A549 (cell line): ENCODE results near the gene CADPS2.

Experiments used
- CHD4 ChIP-seq: fragments of 200-600 bp; sonication (generic); IDR thresholded peaks from 2 replicates; pipeline ENCODE4 v1.6.1; 2016; ENCODE audit warnings: antibody characterized with exemption, mild to moderate bottlenecking, borderline replicate concordance
- MAFK ChIP-seq: fragments of 450-650 bp; IDR thresholded peaks from 2 replicates; pipeline ENCODE4 v1.6.1; 2014; ENCODE audit not compliant: partially characterized antibody
- SMC3 ChIP-seq: fragments of >200 bp; sonication (Bioruptor Twin); formaldehyde crosslinking; IDR thresholded peaks from 3 replicates; pipeline ENCODE4 v1.6.1; 2018; ENCODE audit warnings: inconsistent platforms
- TP53 ChIP-seq: fragments of 250-450 bp; sonication (Bioruptor Pico); IDR thresholded peaks from 2 replicates; pipeline ENCODE4 v1.5.0; 2021; ENCODE audit warnings: mild to moderate bottlenecking, moderate library complexity
- ZSCAN20 ChIP-seq: fragments of 250-450 bp; sonication (Bioruptor Pico); IDR thresholded peaks from 2 replicates; pipeline ENCODE4 v1.8.0; 2022; ENCODE audit warnings: mild to moderate bottlenecking, moderate library complexity
- TF ChIP-seq, protein P1 (sequence below): fragments of 150-350 bp; IDR thresholded peaks from 2 replicates; pipeline ENCODE4 v1.6.1; 2014; ENCODE audit warnings: low read depth, mild to moderate bottlenecking, low read length
- TF ChIP-seq, protein P2 (sequence below): fragments of >200 bp; sonication (Bioruptor Twin); formaldehyde crosslinking; IDR thresholded peaks from 3 replicates; pipeline ENCODE4 v1.5.1; 2016

DNA sequence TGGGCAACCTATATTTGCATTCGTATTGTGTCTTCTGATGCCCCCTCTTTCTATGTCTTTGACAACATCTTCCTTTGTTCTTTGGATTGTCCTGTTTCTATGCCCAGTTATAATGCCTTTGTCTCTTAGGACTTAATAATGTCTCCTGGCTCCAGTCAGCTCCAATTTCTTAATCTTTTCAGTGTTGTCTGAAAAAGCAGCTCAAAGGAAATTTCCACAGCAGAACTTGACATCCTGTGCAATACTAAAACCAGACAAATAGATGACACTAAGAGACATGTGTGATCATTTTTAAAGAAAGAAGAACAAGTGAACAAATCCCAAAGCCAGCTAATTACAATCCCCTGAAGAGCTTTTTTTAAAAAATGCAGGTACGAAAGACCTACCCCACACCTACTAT, 135.9 kb downstream of the CADPS2 start:
- TF ChIP-seq TP53 (CRISPR knock-in tag) (no peak), MAFK (no peak), CHD4 (no peak), ZSCAN20 (CRISPR knock-in tag) (no peak), SMC3 (no peak)
- TF ChIP-seq, protein P1, sequence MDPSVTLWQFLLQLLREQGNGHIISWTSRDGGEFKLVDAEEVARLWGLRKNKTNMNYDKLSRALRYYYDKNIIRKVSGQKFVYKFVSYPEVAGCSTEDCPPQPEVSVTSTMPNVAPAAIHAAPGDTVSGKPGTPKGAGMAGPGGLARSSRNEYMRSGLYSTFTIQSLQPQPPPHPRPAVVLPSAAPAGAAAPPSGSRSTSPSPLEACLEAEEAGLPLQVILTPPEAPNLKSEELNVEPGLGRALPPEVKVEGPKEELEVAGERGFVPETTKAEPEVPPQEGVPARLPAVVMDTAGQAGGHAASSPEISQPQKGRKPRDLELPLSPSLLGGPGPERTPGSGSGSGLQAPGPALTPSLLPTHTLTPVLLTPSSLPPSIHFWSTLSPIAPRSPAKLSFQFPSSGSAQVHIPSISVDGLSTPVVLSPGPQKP = no peak
- TF ChIP-seq, protein P2, sequence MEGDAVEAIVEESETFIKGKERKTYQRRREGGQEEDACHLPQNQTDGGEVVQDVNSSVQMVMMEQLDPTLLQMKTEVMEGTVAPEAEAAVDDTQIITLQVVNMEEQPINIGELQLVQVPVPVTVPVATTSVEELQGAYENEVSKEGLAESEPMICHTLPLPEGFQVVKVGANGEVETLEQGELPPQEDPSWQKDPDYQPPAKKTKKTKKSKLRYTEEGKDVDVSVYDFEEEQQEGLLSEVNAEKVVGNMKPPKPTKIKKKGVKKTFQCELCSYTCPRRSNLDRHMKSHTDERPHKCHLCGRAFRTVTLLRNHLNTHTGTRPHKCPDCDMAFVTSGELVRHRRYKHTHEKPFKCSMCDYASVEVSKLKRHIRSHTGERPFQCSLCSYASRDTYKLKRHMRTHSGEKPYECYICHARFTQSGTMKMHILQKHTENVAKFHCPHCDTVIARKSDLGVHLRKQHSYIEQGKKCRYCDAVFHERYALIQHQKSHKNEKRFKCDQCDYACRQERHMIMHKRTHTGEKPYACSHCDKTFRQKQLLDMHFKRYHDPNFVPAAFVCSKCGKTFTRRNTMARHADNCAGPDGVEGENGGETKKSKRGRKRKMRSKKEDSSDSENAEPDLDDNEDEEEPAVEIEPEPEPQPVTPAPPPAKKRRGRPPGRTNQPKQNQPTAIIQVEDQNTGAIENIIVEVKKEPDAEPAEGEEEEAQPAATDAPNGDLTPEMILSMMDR = no peak
